Left ventricle myocardium superior (tissue), 1 donor: ENCODE measurements around the gene SKI. TPM values are rescaled to one million over a fixed set of nuclear protein-coding genes. Genes with fewer than 3 reads are reported as not detected.
A peak's percentile ranks its signal among the peaks of the same experiment; 100 is the strongest.

Source experiments
- ATAC-seq: fragments of 200-7000 bp; cut with Tn5 transposase; one replicate; pipeline ENCODE4 v1.9.1; 2020; ENCODE audit warnings: mild to moderate bottlenecking, moderate library complexity
- DNase-seq: peaks from one replicate; pipeline ENCODE4 v3.0.0-alpha.2; 2020
- intact Hi-C: fragments of 100-400 bp; cut with micrococcal nuclease; formaldehyde crosslinking; loops from one replicate; pipeline ENCODE4 v1.11.0; 2022
- total RNA-seq: library from RNA; stranded (reverse); fragmentation: NEBNext Ultra II Directional; extraction: Animal tissue kit (Norgen Biotek cat#: 25700); gene quantifications from one replicate; pipeline ENCODE4 v1.2.1, GENCODE V29; 2021
- donor health status: DM: no; HTN: yes; CAD: no; lungs with severe emphysema.

The SKI gene
- total RNA-seq, 1 donor from 2014 or later, result 35.3 TPM

GRCh38 chr1:2350911-2351655, 123.0 kb downstream of the SKI start:
- peak; percentile 14 for DNase-seq
- intact Hi-C loops, result no loop called here
- no peak for ATAC-seq

DNA sequence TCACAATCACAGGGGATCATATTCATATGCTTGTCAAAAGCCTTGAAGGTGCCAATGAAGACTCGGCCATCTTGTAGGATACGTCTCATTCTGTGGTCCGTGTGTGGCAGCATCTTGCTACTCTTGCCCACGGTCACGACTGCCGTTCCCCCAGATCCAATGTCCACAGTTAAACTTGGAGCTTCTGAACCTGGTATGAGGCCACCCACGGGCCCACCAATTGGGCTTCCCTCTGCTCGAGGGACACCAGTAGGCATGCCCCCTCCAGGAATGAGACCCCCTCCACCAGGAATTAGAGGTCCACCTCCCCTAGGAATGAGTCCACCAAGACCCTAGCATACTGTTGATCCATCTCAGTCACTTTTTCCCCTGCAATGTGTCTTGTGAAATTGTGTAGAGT, 123.6 kb downstream of the SKI start:
- ATAC-seq, result no peak
- DNase-seq, result no peak
- intact Hi-C loops, result no loop called here

GRCh38 chr1:2352341-2352896, 124.3 kb downstream of the SKI start:
- DNase-seq, result no peak
- intact Hi-C loops, result no loop called here
- ATAC-seq, result no peak

- DNase-seq (peak; percentile 43), ATAC-seq (peak; percentile 43)
- intact Hi-C loops, result no loop called here
Measured at GRCh38 chr1:2352897-2353550, 124.9 kb downstream of the SKI start.

DNA sequence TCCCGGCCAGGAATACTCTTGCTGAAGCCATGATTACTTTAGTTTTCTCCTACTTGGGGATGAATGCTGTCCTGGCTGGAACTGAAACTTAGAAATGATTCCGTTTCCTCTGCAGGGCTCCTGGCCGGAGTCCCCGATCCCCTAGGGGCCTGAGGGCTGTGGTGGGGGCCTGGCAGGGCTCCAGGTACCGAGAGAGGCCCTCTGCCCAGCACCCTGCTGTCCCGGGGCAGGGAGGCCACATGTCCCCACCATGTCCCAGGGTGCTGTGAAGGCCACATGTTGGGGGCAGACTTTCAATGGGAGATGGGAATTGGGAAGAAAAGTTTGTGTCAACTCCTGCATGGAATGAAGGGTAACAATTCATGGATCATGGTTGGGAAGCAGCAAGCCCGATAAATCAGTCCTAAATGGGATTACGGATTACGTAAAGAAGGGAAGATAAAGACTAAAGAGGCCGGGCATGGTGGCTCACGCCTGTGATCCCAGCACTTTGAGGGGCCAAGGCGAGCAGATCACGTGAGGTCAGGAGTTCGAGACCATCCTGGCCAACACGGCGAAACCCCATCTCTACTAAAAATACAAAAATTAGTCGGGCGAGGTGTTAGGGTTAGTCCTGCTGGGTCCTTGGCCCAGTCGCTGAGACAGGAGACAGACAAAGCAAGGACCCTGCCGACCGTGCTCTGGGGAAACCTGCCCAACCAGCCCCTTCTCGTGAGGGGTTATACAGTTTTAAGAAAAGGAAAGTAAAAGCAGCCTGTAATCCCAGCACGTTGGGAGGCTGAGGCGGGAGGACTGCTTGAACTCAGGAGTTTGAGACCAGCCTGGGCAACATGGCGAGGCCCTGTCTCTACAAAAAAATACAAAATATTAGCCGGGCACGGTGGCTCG, 125.7 kb downstream of the SKI start:
- no peak for ATAC-seq
- peak; percentile 28 for DNase-seq

GRCh38 chr1:2354511-2355372, 126.6 kb downstream of the SKI start:
- intact Hi-C loops, result no loop called here
- ATAC-seq, result no peak
- peak; percentile 14 for DNase-seq

More for the DNA sequence above, 125.7 kb downstream of the SKI start:
- intact Hi-C loops, result no loop called here

GRCh38 chr1:2355373-2356261, 127.5 kb downstream of the SKI start:
- intact Hi-C loops, result no loop called here
- DNase-seq, result peak; percentile 18
- ATAC-seq, result no peak

DNA sequence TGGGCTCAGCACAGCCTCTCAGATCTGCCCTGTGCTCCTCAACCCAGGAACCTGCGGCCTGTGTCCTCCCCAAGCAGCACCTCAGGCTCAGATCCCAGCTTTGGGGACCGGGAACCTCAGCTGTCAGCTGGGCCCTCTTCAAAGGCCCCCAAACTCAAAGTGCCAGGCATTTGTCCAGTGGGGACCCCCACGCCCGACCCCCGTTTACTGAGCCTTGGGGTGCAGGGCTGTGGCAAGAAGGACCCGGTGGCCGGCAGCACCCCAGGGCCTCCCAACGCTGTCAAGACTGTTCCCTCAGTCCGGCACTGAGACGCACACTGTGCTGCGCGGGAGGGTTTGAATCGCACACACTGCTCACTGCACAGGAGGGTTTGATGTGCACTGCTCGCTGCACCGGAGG, 128.3 kb downstream of the SKI start:
- intact Hi-C loops, result no loop called here
- peak; percentile 23 for DNase-seq
- no peak for ATAC-seq

- intact Hi-C loops, result no loop called here
- ATAC-seq (no peak), DNase-seq (peak; percentile 17)
Measured at GRCh38 chr1:2356911-2357845, 129.1 kb downstream of the SKI start.

GRCh38 chr1:2358072-2358471, 130.0 kb downstream of the SKI start:
- peak; percentile 12 for DNase-seq
- no peak for ATAC-seq
- intact Hi-C loops, result no loop called here

GRCh38 chr1:2358651-2359640, 130.8 kb downstream of the SKI start:
- ATAC-seq, result no peak
- DNase-seq, result peak; percentile 18

More at GRCh38 chr1:2358651-2359640, 130.8 kb downstream of the SKI start:
- intact Hi-C loops, result no loop called here

Other genes with a start within 250 kb of the SKI start
- gene CFAP74, start 224.5 kb upstream of the SKI start, total RNA-seq, result not detected
- gene GABRD, start 209.0 kb upstream of the SKI start, total RNA-seq, result 0.20 TPM
- gene PRKCZ, start 177.9 kb upstream of the SKI start, total RNA-seq, result 20.8 TPM
- 38.4 TPM for gene FAAP20, start 33.5 kb upstream of the SKI start, total RNA-seq
- gene MORN1, start 163.2 kb downstream of the SKI start, total RNA-seq, result 5.3 TPM
- 98.1 TPM for gene RER1, start 163.5 kb downstream of the SKI start, total RNA-seq
- gene PEX10, start 184.2 kb downstream of the SKI start, total RNA-seq, result 13.7 TPM
- 0.25 TPM for gene PLCH2, start 248.0 kb downstream of the SKI start, total RNA-seq